Hepatocyte (in vitro differentiated cells): Measurements from ENCODE around the gene PRDM5. TPM values are rescaled to one million over a fixed set of nuclear protein-coding genes. Genes with fewer than 3 reads are reported as not detected.
"Not testable (repeated sequence)": the region's sequence is repeated elsewhere in the genome, so short reads cannot be mapped to it uniquely, and the experiment has no call there.

Source experiments
- DNase-seq: peaks from one replicate; pipeline ENCODE4 v3.0.0-alpha.2; 2016; ENCODE audit warnings: low spot score
- H2AFZ ChIP-seq: fragments of 200-600 bp; sonication (generic); 2 replicates; pipeline ENCODE4 v1.6.0; 2016; ENCODE audit warnings: antibody characterized with exemption, mild to moderate bottlenecking
- H3K27ac ChIP-seq: fragments of 200-600 bp; sonication (generic); 2 replicates; pipeline ENCODE4 v1.5.1; 2016; ENCODE audit warnings: mild to moderate bottlenecking
- H3K27me3 ChIP-seq: fragments of 200-600 bp; sonication (generic); 2 replicates; pipeline ENCODE4 v1.6.1; 2016
- H3K36me3 ChIP-seq: fragments of 200-600 bp; sonication (generic); replicated peaks from 2 replicates; pipeline ENCODE4 v1.5.1; 2016; ENCODE audit warnings: low read depth; ENCODE audit not compliant: insufficient read depth
- H3K4me1 ChIP-seq: fragments of 200-600 bp; sonication (generic); 2 replicates; pipeline ENCODE4 v1.5.1; 2016; ENCODE audit warnings: mild to moderate bottlenecking, moderate library complexity; ENCODE audit not compliant: insufficient read depth
- H3K4me2 ChIP-seq: fragments of 200-600 bp; sonication (generic); 2 replicates; pipeline ENCODE4 v1.6.0; 2016
- H3K4me3 ChIP-seq: fragments of 200-600 bp; sonication (generic); 2 replicates; pipeline ENCODE4 v1.5.1; 2016; ENCODE audit warnings: mild to moderate bottlenecking
- H3K79me2 ChIP-seq: fragments of 200-600 bp; sonication (generic); 2 replicates; pipeline ENCODE4 v1.6.0; 2017; ENCODE audit warnings: mild to moderate bottlenecking
- H3K9me2 ChIP-seq: fragments of 200-600 bp; sonication (generic); replicated peaks from 2 replicates; pipeline ENCODE4 v1.6.0; 2017; ENCODE audit warnings: mild to moderate bottlenecking; ENCODE audit not compliant: insufficient read depth
- H3K9me3 ChIP-seq: fragments of 200-600 bp; sonication (generic); 2 replicates; pipeline ENCODE4 v1.5.1; 2016; ENCODE audit warnings: low read depth, mild to moderate bottlenecking
- H4K20me1 ChIP-seq: fragments of 200-600 bp; sonication (generic); 2 replicates; pipeline ENCODE4 v1.6.0; 2016; ENCODE audit warnings: mild to moderate bottlenecking; ENCODE audit not compliant: insufficient read depth, poor library complexity, severe bottlenecking
- CTCF ChIP-seq: fragments of 200-600 bp; sonication (generic); IDR thresholded peaks from 2 replicates; pipeline ENCODE4 v1.5.1; 2016; ENCODE audit warnings: antibody characterized with exemption, mild to moderate bottlenecking; ENCODE audit not compliant: poor library complexity
- EZH2 ChIP-seq: fragments of 200-600 bp; sonication (generic); IDR thresholded peaks from 2 replicates; pipeline ENCODE4 v1.6.1; 2016; ENCODE audit warnings: antibody characterized with exemption, mild to moderate bottlenecking, borderline replicate concordance
- EZH2phosphoT487 ChIP-seq: fragments of 200-600 bp; sonication (generic); IDR thresholded peaks from one replicate; pipeline ENCODE4 v1.6.1; 2018; ENCODE audit warnings: antibody characterized with exemption, mild to moderate bottlenecking, low read depth, moderate library complexity; ENCODE audit not compliant: unreplicated experiment, severe bottlenecking
- WGBS: methylation state at CpG from one replicate; pipeline ENCODE4 v1.1.6; 2016; ENCODE audit warnings: low lambda C conversion rate; ENCODE audit errors: missing lambda C conversion rate; 5-methylcytosine and 5-hydroxymethylcytosine counted together
- polyA plus RNA-seq: library from polyadenylated mRNA; unstranded; fragments of >200 nt; fragmentation: Nextera tagmentation; extraction: Ambion mirVana; gene quantifications from 2 replicates; pipeline ENCODE4 v1.2.1, GENCODE V29; 2016
- total RNA-seq: library from RNA; depleted of rRNA; stranded (reverse); fragments of >200 nt; gene quantifications from 2 replicates; pipeline ENCODE4 v1.2.3, GENCODE V29; 2014

PRDM5 gene
- total and polyA plus RNA-seq, 2 experiments from 2014 or later, result 4.2 to 21.2 TPM

- H3K4me3 ChIP-seq, result no peak overlapping the region
- H3K9me2 ChIP-seq, result no peaks in the 10 kb centered on the region
- H3K27ac ChIP-seq, result no peak overlapping the region
- no peak for TF ChIP-seq EZH2
- TF ChIP-seq EZH2phosphoT487, result no peak
- TF ChIP-seq CTCF, result no peak
- H3K36me3 ChIP-seq, result no peaks in the 10 kb centered on the region
- no peaks in the 10 kb centered on the region for H4K20me1 ChIP-seq
- H3K4me2 ChIP-seq, result no peak overlapping the region
- WGBS, result 71% methylated on average over 3 of the region's 3 CpGs
- no peak overlapping the region for H2AFZ ChIP-seq
- H3K79me2 ChIP-seq, result no peaks in the 10 kb centered on the region
- no peaks in the 10 kb centered on the region for H3K27me3 ChIP-seq
- H3K9me3 ChIP-seq, result no peaks in the 10 kb centered on the region
- H3K4me1 ChIP-seq, result no peaks in the 10 kb centered on the region
- DNase-seq, result no peak
These were observed 257.7 kb downstream of the PRDM5 start for GRCh38 chr4:120664851-120665250.

- no peak overlapping the region for H3K4me3 ChIP-seq
- no peak overlapping the region for H2AFZ ChIP-seq
- no peaks in the 10 kb centered on the region for H3K36me3 ChIP-seq
- no peak overlapping the region for H3K27ac ChIP-seq
- H3K79me2 ChIP-seq, result no peaks in the 10 kb centered on the region
- TF ChIP-seq EZH2phosphoT487 (no peak), EZH2 (no peak)
- H3K4me1 ChIP-seq, result no peaks in the 10 kb centered on the region
- no peaks in the 10 kb centered on the region for H3K9me3 ChIP-seq
- no peaks in the 10 kb centered on the region for H3K9me2 ChIP-seq
- H3K27me3 ChIP-seq, result no peaks in the 10 kb centered on the region
- DNase-seq, result no peak
- H4K20me1 ChIP-seq, result no peaks in the 10 kb centered on the region
- 77% methylated on average over 7 of the region's 7 CpGs for WGBS
- H3K4me2 ChIP-seq, result no peak overlapping the region
These were observed 262.8 kb downstream of the PRDM5 start for GRCh38 chr4:120659616-120660170.

- H3K36me3 ChIP-seq, result no peaks in the 10 kb centered on the region
- no peaks in the 10 kb centered on the region for H3K79me2 ChIP-seq
- H3K4me3 ChIP-seq, result no peak overlapping the region
- TF ChIP-seq EZH2, result no peak
- no peak for TF ChIP-seq CTCF
- no peak for TF ChIP-seq EZH2phosphoT487
- H3K27ac ChIP-seq, result no peak overlapping the region
- no peaks in the 10 kb centered on the region for H3K27me3 ChIP-seq
- no peaks in the 10 kb centered on the region for H3K4me1 ChIP-seq
- WGBS, result 48% methylated on average over 7 of the region's 7 CpGs
- H3K4me2 ChIP-seq, result no peak overlapping the region
- no peaks in the 10 kb centered on the region for H3K9me2 ChIP-seq
- no peaks in the 10 kb centered on the region for H3K9me3 ChIP-seq
- H4K20me1 ChIP-seq, result no peaks in the 10 kb centered on the region
- DNase-seq, result no peak
- no peak overlapping the region for H2AFZ ChIP-seq
These were observed 263.8 kb downstream of the PRDM5 start for GRCh38 chr4:120658772-120659171.

- Histone ChIP-seq H3K4me2 (no peak overlapping the region), H4K20me1 (no peaks in the 10 kb centered on the region), H3K36me3 (no peaks in the 10 kb centered on the region), H3K27me3 (no peaks in the 10 kb centered on the region), H3K9me2 (no peaks in the 10 kb centered on the region), H3K9me3 (no peaks in the 10 kb centered on the region), H3K4me1 (peaks cover 1% of the 10 kb centered on the region), H3K4me3 (no peak overlapping the region), H3K79me2 (no peaks in the 10 kb centered on the region), H2AFZ (no peak overlapping the region), H3K27ac (no peak overlapping the region)
- no peak for DNase-seq
- 70% methylated on average over 2 of the region's 2 CpGs for WGBS
- TF ChIP-seq EZH2phosphoT487 (no peak), CTCF (no peak), EZH2 (no peak)
These were observed 268.5 kb downstream of the PRDM5 start for GRCh38 chr4:120653804-120654573.

GRCh38 chr4:120648336-120648735 is 274.2 kb downstream of the PRDM5 start:
- not testable (repeated sequence) for H3K36me3 ChIP-seq, H3K4me2 ChIP-seq, H3K27ac ChIP-seq, DNase-seq, H2AFZ ChIP-seq, H3K9me2 ChIP-seq, H3K9me3 ChIP-seq, H3K79me2 ChIP-seq, H3K4me3 ChIP-seq, H4K20me1 ChIP-seq, H3K4me1 ChIP-seq, H3K27me3 ChIP-seq
- 93% methylated on average over 5 of the region's 10 CpGs for WGBS
